Measurements from ENCODE around the gene MEG3.
"Not testable (repeated sequence)": the region's sequence is repeated elsewhere in the genome, so short reads cannot be mapped to it uniquely, and the experiment has no call there.

MEG3 gene

GRCh38 chr14:100788517-100788916 lies 37.4 kb upstream of the MEG3 start:
- in situ Hi-C loops (cut with MboI; ENCODE audit: low sequenced_read_pairs), result no loop called here

GRCh38 chr14:100788942-100789341 lies 37.0 kb upstream of the MEG3 start:
- in situ Hi-C loops (cut with MboI; ENCODE audit: low sequenced_read_pairs), result no loop called here

GRCh38 chr14:100789460-100790417 lies 36.2 kb upstream of the MEG3 start:
- in situ Hi-C loops (cut with MboI; ENCODE audit: low sequenced_read_pairs), result no loop called here

- in situ Hi-C loops (cut with MboI; ENCODE audit: low sequenced_read_pairs), result no loop called here
These were observed 35.2 kb upstream of the MEG3 start for GRCh38 chr14:100790502-100791347.

- in situ Hi-C loops (cut with MboI; ENCODE audit: low sequenced_read_pairs), result no loop called here
These were observed 34.6 kb upstream of the MEG3 start for GRCh38 chr14:100791348-100791735.

- in situ Hi-C loops (cut with MboI; ENCODE audit: low sequenced_read_pairs), result no loop called here
These were observed 33.9 kb upstream of the MEG3 start for GRCh38 chr14:100791995-100792394.

- in situ Hi-C loops (cut with MboI; ENCODE audit: low sequenced_read_pairs), result no loop called here
These were observed 29.0 kb upstream of the MEG3 start for GRCh38 chr14:100796946-100797345.

GRCh38 chr14:100800041-100800440 lies 25.9 kb upstream of the MEG3 start:
- in situ Hi-C loops (cut with MboI; ENCODE audit: low sequenced_read_pairs), result no loop called here

- in situ Hi-C loops (cut with MboI; ENCODE audit: low sequenced_read_pairs), result not testable (repeated sequence)
These were observed 24.5 kb upstream of the MEG3 start for GRCh38 chr14:100801433-100801832.

- in situ Hi-C loops (cut with MboI; ENCODE audit: low sequenced_read_pairs), result no loop called here
These were observed 23.7 kb upstream of the MEG3 start for GRCh38 chr14:100802179-100802578.

GRCh38 chr14:100802766-100803165 lies 23.2 kb upstream of the MEG3 start:
- in situ Hi-C loops (cut with MboI; ENCODE audit: low sequenced_read_pairs), result no loop called here

GRCh38 chr14:100803226-100803625 lies 22.7 kb upstream of the MEG3 start:
- in situ Hi-C loops (cut with MboI; ENCODE audit: low sequenced_read_pairs), result no loop called here

GRCh38 chr14:100803676-100804075 lies 22.2 kb upstream of the MEG3 start:
- in situ Hi-C loops (cut with MboI; ENCODE audit: low sequenced_read_pairs), result no loop called here

- in situ Hi-C loops (cut with MboI; ENCODE audit: low sequenced_read_pairs), result no loop called here
These were observed 21.8 kb upstream of the MEG3 start for GRCh38 chr14:100804138-100804537.

- in situ Hi-C loops (cut with MboI; ENCODE audit: low sequenced_read_pairs), result no loop called here
These were observed 21.2 kb upstream of the MEG3 start for GRCh38 chr14:100804558-100805309.

GRCh38 chr14:100806386-100806785 lies 19.5 kb upstream of the MEG3 start:
- in situ Hi-C loops (cut with MboI; ENCODE audit: low sequenced_read_pairs), result no loop called here

GRCh38 chr14:100807496-100807895 lies 18.4 kb upstream of the MEG3 start:
- in situ Hi-C loops (cut with MboI; ENCODE audit: low sequenced_read_pairs), result no loop called here

- in situ Hi-C loops (cut with MboI; ENCODE audit: low sequenced_read_pairs), result no loop called here
These were observed 17.8 kb upstream of the MEG3 start for GRCh38 chr14:100807979-100808734.

GRCh38 chr14:100810435-100810834 lies 15.5 kb upstream of the MEG3 start:
- in situ Hi-C loops (cut with MboI; ENCODE audit: low sequenced_read_pairs), result no loop called here

GRCh38 chr14:100810861-100811461 lies 15.0 kb upstream of the MEG3 start:
- in situ Hi-C loops (cut with MboI; ENCODE audit: low sequenced_read_pairs), result no loop called here

All from hTERT RPE-1 (cell line).